GM23338 (cell line): ENCODE measurements around the gene SLC41A3.

Source experiments
- CREB1 ChIP-seq: fragments of 250-450 bp; sonication (Bioruptor Pico); IDR thresholded peaks from 2 replicates; pipeline ENCODE4 v1.5.0; 2020; ENCODE audit warnings: low read depth, mild to moderate bottlenecking, moderate library complexity
- EZH2 ChIP-seq: fragments of 200-600 bp; sonication (generic); IDR thresholded peaks from one replicate; pipeline ENCODE4 v1.8.0; 2017; ENCODE audit warnings: antibody characterized with exemption, mild to moderate bottlenecking, low read depth; ENCODE audit not compliant: unreplicated experiment
- JUNB ChIP-seq: IDR thresholded peaks from one replicate; pipeline ENCODE4 v1.6.1; 2016; ENCODE audit warnings: antibody characterized with exemption; ENCODE audit not compliant: unreplicated experiment
- ZNF331 ChIP-seq: fragments of 250-450 bp; sonication (Bioruptor Pico); IDR thresholded peaks from 2 replicates; pipeline ENCODE4 v1.5.0; 2020; ENCODE audit warnings: low read depth, mild to moderate bottlenecking, moderate library complexity
- TF ChIP-seq, protein P1 (sequence below), 2 experiments: fragments of 200-600 bp in 1 of 2; sonication (generic) in 1 of 2; conservative IDR thresholded peaks; 2 replicates each; pipeline versions ENCODE4 v1.5.1 to v1.6.1; 2016 to 2017; ENCODE audit warnings: antibody characterized with exemption in 2 of 2, low read depth in 2 of 2, mild to moderate bottlenecking in 2 of 2, moderate library complexity in 1 of 2

DNA sequence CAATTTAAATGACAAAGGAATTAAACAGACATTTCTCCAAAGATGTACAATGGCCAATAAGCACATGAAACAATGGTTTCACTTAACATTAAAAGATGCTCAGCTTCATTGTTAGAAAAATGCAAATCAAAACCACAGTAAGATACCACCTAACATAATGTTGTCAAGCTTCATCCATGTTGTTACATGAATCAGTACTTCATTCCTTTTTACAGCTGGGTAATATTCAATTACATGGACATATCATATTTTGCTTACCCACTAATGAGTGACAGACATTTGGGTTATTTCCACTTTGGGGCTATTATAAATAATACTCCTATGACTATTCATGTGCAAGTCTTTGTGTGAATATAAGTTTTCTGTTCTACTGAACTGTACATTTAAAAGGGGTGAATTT is 7.8 kb downstream of the SLC41A3 start:
- TF ChIP-seq, protein P1, sequence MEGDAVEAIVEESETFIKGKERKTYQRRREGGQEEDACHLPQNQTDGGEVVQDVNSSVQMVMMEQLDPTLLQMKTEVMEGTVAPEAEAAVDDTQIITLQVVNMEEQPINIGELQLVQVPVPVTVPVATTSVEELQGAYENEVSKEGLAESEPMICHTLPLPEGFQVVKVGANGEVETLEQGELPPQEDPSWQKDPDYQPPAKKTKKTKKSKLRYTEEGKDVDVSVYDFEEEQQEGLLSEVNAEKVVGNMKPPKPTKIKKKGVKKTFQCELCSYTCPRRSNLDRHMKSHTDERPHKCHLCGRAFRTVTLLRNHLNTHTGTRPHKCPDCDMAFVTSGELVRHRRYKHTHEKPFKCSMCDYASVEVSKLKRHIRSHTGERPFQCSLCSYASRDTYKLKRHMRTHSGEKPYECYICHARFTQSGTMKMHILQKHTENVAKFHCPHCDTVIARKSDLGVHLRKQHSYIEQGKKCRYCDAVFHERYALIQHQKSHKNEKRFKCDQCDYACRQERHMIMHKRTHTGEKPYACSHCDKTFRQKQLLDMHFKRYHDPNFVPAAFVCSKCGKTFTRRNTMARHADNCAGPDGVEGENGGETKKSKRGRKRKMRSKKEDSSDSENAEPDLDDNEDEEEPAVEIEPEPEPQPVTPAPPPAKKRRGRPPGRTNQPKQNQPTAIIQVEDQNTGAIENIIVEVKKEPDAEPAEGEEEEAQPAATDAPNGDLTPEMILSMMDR (conservative IDR thresholded peaks at IDR 0.05; ENCODE audit: low read depth in 2 of 2), result no peak
- no peak for TF ChIP-seq JUNB
- TF ChIP-seq ZNF331 (CRISPR knock-in tag), result no peak
- TF ChIP-seq EZH2, result no peak
- no peak for TF ChIP-seq CREB1 (CRISPR knock-in tag)
